LNCaP clone FGC (cell line): ENCODE results near the gene PDE3B.

Source experiments
- DNase-seq: peaks from one replicate; pipeline ENCODE4 v3.0.0-alpha.2; 2011; ENCODE audit warnings: low read depth
- H3K4me3 ChIP-seq: 2 replicates; pipeline ENCODE4 v1.5.1; 2011; ENCODE audit warnings: mild to moderate bottlenecking, low read depth, low read length, control low read depth
- CTCF ChIP-seq: IDR thresholded peaks from 2 replicates; pipeline ENCODE4 v1.5.1; 2012; ENCODE audit warnings: mild to moderate bottlenecking; ENCODE audit not compliant: control insufficient read depth, insufficient read depth; ENCODE audit errors: extremely low read depth

Gene PDE3B

GRCh38 chr11:14812757-14813156 lies 169.2 kb downstream of the PDE3B start:
- no peak for DNase-seq
- H3K4me3 ChIP-seq = no peak overlapping the region
- no peak for TF ChIP-seq CTCF

GRCh38 chr11:14813516-14813915 lies 169.9 kb downstream of the PDE3B start:
- TF ChIP-seq CTCF = no peak
- no peak overlapping the region for H3K4me3 ChIP-seq
- no peak for DNase-seq

- no peak for DNase-seq
- no peak for TF ChIP-seq CTCF
- H3K4me3 ChIP-seq = no peak overlapping the region
These were observed 175.2 kb downstream of the PDE3B start for GRCh38 chr11:14818779-14819178.

- DNase-seq = no peak
- no peak overlapping the region for H3K4me3 ChIP-seq
- TF ChIP-seq CTCF = no peak
These were observed 176.0 kb downstream of the PDE3B start for GRCh38 chr11:14819596-14819995.

GRCh38 chr11:14821031-14821430 lies 177.4 kb downstream of the PDE3B start:
- TF ChIP-seq CTCF = no peak
- DNase-seq = no peak
- H3K4me3 ChIP-seq = no peak overlapping the region

- no peak for DNase-seq
- TF ChIP-seq CTCF = no peak
- H3K4me3 ChIP-seq = no peak overlapping the region
These were observed 183.0 kb downstream of the PDE3B start for GRCh38 chr11:14826600-14826999.

- H3K4me3 ChIP-seq = no peak overlapping the region
- no peak for DNase-seq
- no peak for TF ChIP-seq CTCF
These were observed 192.2 kb downstream of the PDE3B start for GRCh38 chr11:14835496-14836492.
